RWPE2 (cell line): ENCODE measurements around the gene ST8SIA6.
"Not testable (repeated sequence)": the region's sequence is repeated elsewhere in the genome, so short reads cannot be mapped to it uniquely, and the experiment has no call there.

Experiments
- ATAC-seq: fragments of 200-7000 bp; cut with Tn5 transposase; 3 replicates; pipeline ENCODE4 v1.9.1; 2021; ENCODE audit warnings: low read depth
- DNase-seq: peaks from one replicate; pipeline ENCODE4 v3.0.0-alpha.2; 2020; ENCODE audit warnings: low spot score
- H3K27ac ChIP-seq: fragments of 450-650 bp; 2 replicates; pipeline ENCODE4 v1.5.1; 2017; ENCODE audit warnings: mild to moderate bottlenecking; ENCODE audit not compliant: poor library complexity, severe bottlenecking
- H3K27me3 ChIP-seq: fragments of 250-450 bp; sonication (Bioruptor Pico); 2 replicates; pipeline ENCODE4 v1.5.1; 2021; ENCODE audit warnings: mild to moderate bottlenecking, moderate library complexity; ENCODE audit not compliant: insufficient read depth, poor library complexity, severe bottlenecking
- H3K36me3 ChIP-seq: fragments of 250-450 bp; sonication (Bioruptor Pico); 2 replicates; pipeline ENCODE4 v1.5.1; 2020; ENCODE audit warnings: low read depth, mild to moderate bottlenecking, moderate library complexity
- H3K4me1 ChIP-seq: fragments of 250-450 bp; sonication (Bioruptor Pico); 2 replicates; pipeline ENCODE4 v1.5.1; 2021; ENCODE audit warnings: mild to moderate bottlenecking, moderate library complexity; ENCODE audit not compliant: insufficient read depth, poor library complexity, severe bottlenecking
- H3K4me3 ChIP-seq: fragments of 250-450 bp; sonication (Bioruptor Pico); 2 replicates; pipeline ENCODE4 v1.5.1; 2021; ENCODE audit warnings: mild to moderate bottlenecking, moderate library complexity; ENCODE audit not compliant: severe bottlenecking
- H3K9me3 ChIP-seq: fragments of 250-450 bp; sonication (Bioruptor Pico); 2 replicates; pipeline ENCODE4 v1.5.1; 2021; ENCODE audit warnings: mild to moderate bottlenecking, moderate library complexity; ENCODE audit not compliant: severe bottlenecking
- TF ChIP-seq, protein P1 (sequence below): fragments of 450-650 bp; IDR thresholded peaks from one replicate; pipeline ENCODE4 v1.5.1; 2017; ENCODE audit warnings: mild to moderate bottlenecking, moderate library complexity; ENCODE audit not compliant: poor library complexity, severe bottlenecking

ST8SIA6 gene

GRCh38 chr10:17443707-17444387, 10.5 kb downstream of the ST8SIA6 start:
- no peaks in the 10 kb centered on the region for H3K36me3 ChIP-seq
- TF ChIP-seq, protein P1, sequence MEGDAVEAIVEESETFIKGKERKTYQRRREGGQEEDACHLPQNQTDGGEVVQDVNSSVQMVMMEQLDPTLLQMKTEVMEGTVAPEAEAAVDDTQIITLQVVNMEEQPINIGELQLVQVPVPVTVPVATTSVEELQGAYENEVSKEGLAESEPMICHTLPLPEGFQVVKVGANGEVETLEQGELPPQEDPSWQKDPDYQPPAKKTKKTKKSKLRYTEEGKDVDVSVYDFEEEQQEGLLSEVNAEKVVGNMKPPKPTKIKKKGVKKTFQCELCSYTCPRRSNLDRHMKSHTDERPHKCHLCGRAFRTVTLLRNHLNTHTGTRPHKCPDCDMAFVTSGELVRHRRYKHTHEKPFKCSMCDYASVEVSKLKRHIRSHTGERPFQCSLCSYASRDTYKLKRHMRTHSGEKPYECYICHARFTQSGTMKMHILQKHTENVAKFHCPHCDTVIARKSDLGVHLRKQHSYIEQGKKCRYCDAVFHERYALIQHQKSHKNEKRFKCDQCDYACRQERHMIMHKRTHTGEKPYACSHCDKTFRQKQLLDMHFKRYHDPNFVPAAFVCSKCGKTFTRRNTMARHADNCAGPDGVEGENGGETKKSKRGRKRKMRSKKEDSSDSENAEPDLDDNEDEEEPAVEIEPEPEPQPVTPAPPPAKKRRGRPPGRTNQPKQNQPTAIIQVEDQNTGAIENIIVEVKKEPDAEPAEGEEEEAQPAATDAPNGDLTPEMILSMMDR, result no peak
- no peak overlapping the region for H3K27ac ChIP-seq
- H3K27me3 ChIP-seq, result no peaks in the 10 kb centered on the region
- H3K9me3 ChIP-seq, result no peaks in the 10 kb centered on the region
- no peak for DNase-seq
- peak; percentile 61; the same call in 2 of the 3 replicates for ATAC-seq
- H3K4me3 ChIP-seq, result no peak overlapping the region
- H3K4me1 ChIP-seq, result no peaks in the 10 kb centered on the region

DNA sequence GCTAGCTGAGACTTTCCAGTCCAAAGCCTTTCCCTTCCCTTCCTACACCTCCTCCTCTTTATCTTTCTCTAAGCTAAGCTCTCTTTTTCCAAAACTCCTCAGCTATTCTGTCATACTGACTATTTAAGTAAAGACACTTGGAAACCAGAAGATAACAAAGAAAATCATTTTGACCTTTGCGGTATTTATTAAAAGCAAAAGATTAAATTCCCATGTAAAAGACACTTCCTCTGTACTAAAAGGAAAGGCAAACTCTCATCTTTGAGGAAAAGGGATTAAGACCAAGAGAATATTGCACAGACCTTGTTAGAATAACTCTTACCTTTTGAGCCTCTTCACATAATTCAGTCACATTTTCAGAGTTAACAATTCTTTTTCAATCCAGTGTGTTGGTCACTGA, 15.8 kb downstream of the ST8SIA6 start:
- Histone ChIP-seq H3K9me3 (no peaks in the 10 kb centered on the region), H3K27ac (no peak overlapping the region), H3K4me1 (no peaks in the 10 kb centered on the region), H3K27me3 (no peaks in the 10 kb centered on the region), H3K36me3 (no peaks in the 10 kb centered on the region), H3K4me3 (no peak overlapping the region)
- DNase-seq, result no peak
- TF ChIP-seq, protein P1, result no peak
- ATAC-seq, result no peak

- not testable (repeated sequence) for H3K27ac ChIP-seq, H3K4me3 ChIP-seq, H3K36me3 ChIP-seq, DNase-seq, ATAC-seq, H3K4me1 ChIP-seq, H3K9me3 ChIP-seq, H3K27me3 ChIP-seq
These were observed 17.8 kb downstream of the ST8SIA6 start for GRCh38 chr10:17436578-17436977.

DNA sequence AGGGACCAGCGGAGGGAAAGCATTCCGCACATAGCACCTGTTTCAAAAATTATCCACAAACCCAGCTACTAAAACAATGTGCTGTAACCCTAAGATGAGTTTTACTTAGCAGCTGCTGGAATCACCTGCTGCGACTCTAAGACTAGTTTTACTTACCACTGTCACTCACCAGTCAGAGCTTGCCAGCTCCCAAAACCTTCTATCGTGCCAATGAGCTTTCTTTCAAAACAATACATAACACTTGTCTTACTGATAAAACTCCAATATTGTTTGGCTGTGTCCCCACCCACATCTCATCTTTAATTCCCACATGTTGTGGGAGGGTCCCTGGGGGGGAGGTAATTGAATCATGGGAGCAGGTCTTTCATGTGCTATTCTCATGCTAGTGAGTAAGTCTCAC, 18.4 kb downstream of the ST8SIA6 start:
- DNase-seq, result no peak
- TF ChIP-seq, protein P1, result no peak
- no peak overlapping the region for H3K4me3 ChIP-seq

DNA sequence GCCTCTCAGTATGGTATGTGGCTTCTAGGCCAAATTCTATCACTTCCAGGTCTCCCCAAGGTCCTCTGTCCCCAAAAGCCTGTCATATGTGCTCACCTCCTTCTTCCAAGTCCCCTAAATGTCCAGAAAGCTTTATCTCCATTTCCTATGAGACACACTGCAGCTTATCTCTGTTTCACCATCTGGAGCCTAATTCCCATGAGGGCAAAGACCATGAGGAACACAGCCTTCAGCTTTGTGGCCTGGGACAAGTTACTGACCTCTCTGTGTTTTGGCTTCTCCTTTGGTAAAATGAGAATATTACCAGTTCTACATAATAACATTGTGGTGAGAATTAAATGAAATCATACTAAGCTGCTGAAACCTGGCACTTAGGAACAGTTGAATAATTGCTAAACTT, 19.2 kb downstream of the ST8SIA6 start:
- no peaks in the 10 kb centered on the region for H3K36me3 ChIP-seq
- no peak overlapping the region for H3K4me3 ChIP-seq
- no peak overlapping the region for H3K27ac ChIP-seq
- DNase-seq (no peak), ATAC-seq (no peak)
- H3K4me1 ChIP-seq, result no peaks in the 10 kb centered on the region
- TF ChIP-seq, protein P1, result no peak
- no peaks in the 10 kb centered on the region for H3K27me3 ChIP-seq
- H3K9me3 ChIP-seq, result no peaks in the 10 kb centered on the region

More for the DNA sequence above, 18.4 kb downstream of the ST8SIA6 start:
- no peak for ATAC-seq
- H3K9me3 ChIP-seq, result no peaks in the 10 kb centered on the region
- H3K4me1 ChIP-seq, result no peaks in the 10 kb centered on the region
- H3K27me3 ChIP-seq, result no peaks in the 10 kb centered on the region
- H3K27ac ChIP-seq, result no peak overlapping the region
- no peaks in the 10 kb centered on the region for H3K36me3 ChIP-seq
